ENCODE measurements around the gene DIRAS1.
"Not testable (repeated sequence)": the region's sequence is repeated elsewhere in the genome, so short reads cannot be mapped to it uniquely, and the experiment has no call there.

Gene DIRAS1

GRCh38 chr19:2668175-2668763, 52.9 kb downstream of the DIRAS1 start:
- no peak for DNase-seq

GRCh38 chr19:2667349-2667748, 53.8 kb downstream of the DIRAS1 start:
- not testable (repeated sequence) for DNase-seq

DNA sequence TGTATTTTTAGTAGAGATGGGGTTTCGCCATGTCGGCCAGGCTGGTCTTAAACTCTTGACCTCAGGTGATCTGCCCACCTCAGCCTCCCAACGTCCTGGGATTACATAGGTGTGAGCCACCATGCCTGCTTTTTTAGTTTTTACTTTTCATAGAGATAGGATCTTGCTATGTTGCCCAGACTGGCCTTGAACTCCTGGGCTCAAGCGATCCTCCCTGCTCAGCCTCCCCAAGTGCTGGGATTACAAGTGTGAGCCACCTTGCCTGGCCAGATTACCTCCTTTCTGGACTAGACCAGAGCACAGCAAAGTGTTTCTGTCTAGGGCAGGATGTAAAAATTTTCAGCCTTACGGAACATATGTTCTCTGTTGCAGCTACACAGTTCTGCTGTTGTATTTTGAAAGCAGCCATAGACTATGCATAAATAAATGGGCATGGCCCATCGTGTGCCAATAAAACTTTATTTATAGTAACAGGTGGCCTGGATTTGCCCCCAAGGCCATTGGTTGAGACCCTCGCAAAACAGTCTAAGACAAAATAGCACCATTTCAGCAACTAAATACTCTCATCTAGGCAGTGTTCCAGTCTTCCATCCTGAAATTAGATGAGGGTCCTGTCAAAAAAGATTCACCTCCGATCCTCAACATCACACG, 54.7 kb downstream of the DIRAS1 start:
- no peak for DNase-seq

DNA sequence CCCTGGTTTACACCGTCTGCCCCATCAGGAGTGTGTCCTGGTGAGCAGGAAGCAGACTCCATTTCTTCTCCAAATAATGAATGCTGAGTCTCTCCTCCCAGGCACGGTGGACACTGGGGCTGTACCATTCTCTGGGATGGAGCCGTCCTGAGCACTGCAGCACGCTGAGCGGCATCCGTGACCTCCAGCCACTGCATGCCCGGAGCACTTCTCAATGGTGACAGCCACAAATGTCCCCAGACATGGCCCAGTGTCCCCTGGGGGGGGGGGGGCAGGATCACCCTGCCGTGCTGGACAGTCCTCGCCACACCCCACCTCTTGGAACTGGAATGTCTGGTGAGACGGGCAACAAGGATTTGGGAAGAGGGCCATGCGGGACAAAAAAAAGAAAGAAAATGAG, 56.1 kb downstream of the DIRAS1 start:
- DNase-seq: no peak
